GM18858 (cell line): Measurements from ENCODE around the gene CEBPG.

Source experiments
- ATAC-seq: cut with Tn5 transposase; IDR thresholded peaks from one replicate; pipeline ENCODE4 v1.9.1; 2021; ENCODE audit not compliant: unreplicated experiment

The CEBPG gene

GRCh38 chr19:33405254-33405552, 31.7 kb downstream of the CEBPG start:
- no peak for ATAC-seq

- ATAC-seq: no peak
Observed at GRCh38 chr19:33405553-33406461, 32.3 kb downstream of the CEBPG start.

- ATAC-seq: no peak
Observed at GRCh38 chr19:33406521-33407139, 33.1 kb downstream of the CEBPG start.

- no peak for ATAC-seq
Observed at GRCh38 chr19:33407140-33407551, 33.6 kb downstream of the CEBPG start.

GRCh38 chr19:33407716-33408115, 34.2 kb downstream of the CEBPG start:
- ATAC-seq: no peak

GRCh38 chr19:33408116-33408515, 34.6 kb downstream of the CEBPG start:
- ATAC-seq: no peak

GRCh38 chr19:33408538-33409434, 35.3 kb downstream of the CEBPG start:
- no peak for ATAC-seq

- ATAC-seq: no peak
Observed at GRCh38 chr19:33409906-33410685, 36.6 kb downstream of the CEBPG start.

- no peak for ATAC-seq
Observed at GRCh38 chr19:33410915-33411401, 37.4 kb downstream of the CEBPG start.

- no peak for ATAC-seq
Observed at GRCh38 chr19:33411621-33412180, 38.2 kb downstream of the CEBPG start.

GRCh38 chr19:33412601-33413425, 39.3 kb downstream of the CEBPG start:
- ATAC-seq: no peak

- no peak for ATAC-seq
Observed at GRCh38 chr19:33413426-33413725, 39.9 kb downstream of the CEBPG start.

- ATAC-seq: no peak
Observed at GRCh38 chr19:33413868-33414666, 40.6 kb downstream of the CEBPG start.

GRCh38 chr19:33414667-33415605, 41.4 kb downstream of the CEBPG start:
- no peak for ATAC-seq

- ATAC-seq: no peak
Observed at GRCh38 chr19:33416307-33417215, 43.1 kb downstream of the CEBPG start.

- ATAC-seq: no peak
Observed at GRCh38 chr19:33417751-33418150, 44.2 kb downstream of the CEBPG start.

- ATAC-seq: no peak
Observed at GRCh38 chr19:33418461-33418860, 45.0 kb downstream of the CEBPG start.
